COLO829 (cell line): ENCODE results near the gene RNF141.

Experiments
- DNase-seq: peaks from one replicate; pipeline ENCODE4 v3.0.0; 2012; ENCODE audit warnings: low spot score

Gene RNF141

GRCh38 chr11:10498022-10498400 is 43.0 kb downstream of the RNF141 start:
- DNase-seq = no peak

- no peak for DNase-seq
Measured at GRCh38 chr11:10497371-10498021, 43.5 kb downstream of the RNF141 start.

GRCh38 chr11:10496296-10496936 is 44.6 kb downstream of the RNF141 start:
- DNase-seq = no peak

- DNase-seq = no peak
Measured at GRCh38 chr11:10495464-10495786, 45.6 kb downstream of the RNF141 start.

- no peak for DNase-seq
Measured at GRCh38 chr11:10494636-10495463, 46.1 kb downstream of the RNF141 start.

GRCh38 chr11:10493041-10493663 is 47.8 kb downstream of the RNF141 start:
- no peak for DNase-seq

GRCh38 chr11:10492084-10492483 is 48.9 kb downstream of the RNF141 start:
- DNase-seq = no peak

- DNase-seq = peak; percentile 70
Measured at GRCh38 chr11:10490398-10491241, 50.4 kb downstream of the RNF141 start.

GRCh38 chr11:10490032-10490397 is 51.0 kb downstream of the RNF141 start:
- DNase-seq = no peak

GRCh38 chr11:10488934-10489691 is 51.9 kb downstream of the RNF141 start:
- DNase-seq = no peak

GRCh38 chr11:10488121-10488933 is 52.7 kb downstream of the RNF141 start:
- no peak for DNase-seq

- DNase-seq = no peak
Measured at GRCh38 chr11:10487002-10487647, 53.9 kb downstream of the RNF141 start.

GRCh38 chr11:10486161-10486840 is 54.7 kb downstream of the RNF141 start:
- no peak for DNase-seq

- DNase-seq = no peak
Measured at GRCh38 chr11:10485646-10486045, 55.3 kb downstream of the RNF141 start.

- DNase-seq = no peak
Measured at GRCh38 chr11:10484461-10485180, 56.4 kb downstream of the RNF141 start.

- no peak for DNase-seq
Measured at GRCh38 chr11:10483584-10483983, 57.4 kb downstream of the RNF141 start.

GRCh38 chr11:10483174-10483573 is 57.8 kb downstream of the RNF141 start:
- DNase-seq = no peak

- no peak for DNase-seq
Measured at GRCh38 chr11:10481560-10482349, 59.2 kb downstream of the RNF141 start.
